Activated CD4-positive, alpha-beta T cell treated with anti-CD3 and anti-CD28 coated beads, Interleukin-2, amount 10 ng/mL, durations not matched to agents 7 days and 5 days (primary cell): ENCODE measurements around the gene TSPEAR. TPM values are rescaled to one million over a fixed set of nuclear protein-coding genes. Genes with fewer than 3 reads are reported as not detected.

Source experiments
- CTCF ChIA-PET: fragments of 350-600 bp; sonication (Branson Sonifier 250); formaldehyde crosslinking; loops from one replicate; lab custom pipeline; 2021; ENCODE audit warnings: antibody characterized with exemption; lab: Charles Lee
- POLR2A ChIA-PET: fragments of 350-600 bp; sonication (Branson Sonifier 250); formaldehyde crosslinking; loops from one replicate; lab custom pipeline; 2021; ENCODE audit warnings: antibody characterized with exemption; lab: Charles Lee
- DNase-seq: peaks from one replicate; pipeline ENCODE4 v3.0.0-alpha.2; 2020
- H3K27ac Mint-ChIP-seq: one replicate; pipeline ENCODE4 v1.8.0; 2021; ENCODE audit warnings: mild to moderate bottlenecking, moderate library complexity, mixed read lengths
- H3K27me3 Mint-ChIP-seq: one replicate; pipeline ENCODE4 v1.8.0; 2021; ENCODE audit warnings: mixed read lengths
- H3K36me3 Mint-ChIP-seq: one replicate; pipeline ENCODE4 v1.8.0; 2021; ENCODE audit warnings: low read depth, mixed read lengths
- H3K4me1 Mint-ChIP-seq: one replicate; pipeline ENCODE4 v1.8.0; 2021; ENCODE audit warnings: mixed read lengths
- H3K4me3 Mint-ChIP-seq: one replicate; pipeline ENCODE4 v1.8.0; 2021; ENCODE audit warnings: mild to moderate bottlenecking, moderate library complexity, mixed read lengths
- H3K9me3 Mint-ChIP-seq: one replicate; pipeline ENCODE4 v1.8.0; 2021; ENCODE audit warnings: mixed read lengths
- total RNA-seq, 2 experiments: library from RNA; stranded (reverse); gene quantifications; one replicate each; pipeline ENCODE4 v1.2.3, GENCODE V29; 2021

Gene TSPEAR
- total RNA-seq, 2 experiments from 2014 or later: not detected

GRCh38 chr21:44724926-44725325 lies 13.6 kb upstream of the TSPEAR start:
- Mint-ChIP-seq H3K4me1 (peaks cover 9% of the 10 kb centered on the region), H3K36me3 (peaks cover 3% of the 10 kb centered on the region), H3K27ac (no peak overlapping the region), H3K9me3 (no peaks in the 10 kb centered on the region), H3K4me3 (no peak overlapping the region), H3K27me3 (peaks cover 31% of the 10 kb centered on the region)
- ChIA-PET POLR2A (no interaction called here), CTCF (no interaction called here)
- no peak for DNase-seq

- ChIA-PET POLR2A (no interaction called here), CTCF (no interaction called here)
- Mint-ChIP-seq H3K9me3 (no peaks in the 10 kb centered on the region), H3K36me3 (peaks cover 3% of the 10 kb centered on the region), H3K4me1 (peaks cover 9% of the 10 kb centered on the region), H3K27me3 (peaks cover 36% of the 10 kb centered on the region), H3K27ac (peak overlapping the region; percentile 42), H3K4me3 (no peak overlapping the region)
- DNase-seq: no peak
Measured at GRCh38 chr21:44724196-44724595, 12.8 kb upstream of the TSPEAR start.

GRCh38 chr21:44723177-44724131 lies 12.1 kb upstream of the TSPEAR start:
- no peak overlapping the region for H3K4me3 Mint-ChIP-seq
- peaks cover 43% of the 10 kb centered on the region for H3K27me3 Mint-ChIP-seq
- H3K4me1 Mint-ChIP-seq: peaks cover 9% of the 10 kb centered on the region
- DNase-seq: no peak
- peaks cover 3% of the 10 kb centered on the region for H3K36me3 Mint-ChIP-seq
- H3K9me3 Mint-ChIP-seq: no peaks in the 10 kb centered on the region
- no peak overlapping the region for H3K27ac Mint-ChIP-seq
- CTCF ChIA-PET: interaction anchor here (1.2 to 1.4 kb wide), 2 partner anchors 10 to 13 kb away, joined by 3 read pairs; no protein-coding TSS in a partner anchor
- POLR2A ChIA-PET: interaction anchor here (0.7 kb wide), 1 partner anchor 429 kb away, joined by 3 read pairs; no protein-coding TSS in a partner anchor

DNA sequence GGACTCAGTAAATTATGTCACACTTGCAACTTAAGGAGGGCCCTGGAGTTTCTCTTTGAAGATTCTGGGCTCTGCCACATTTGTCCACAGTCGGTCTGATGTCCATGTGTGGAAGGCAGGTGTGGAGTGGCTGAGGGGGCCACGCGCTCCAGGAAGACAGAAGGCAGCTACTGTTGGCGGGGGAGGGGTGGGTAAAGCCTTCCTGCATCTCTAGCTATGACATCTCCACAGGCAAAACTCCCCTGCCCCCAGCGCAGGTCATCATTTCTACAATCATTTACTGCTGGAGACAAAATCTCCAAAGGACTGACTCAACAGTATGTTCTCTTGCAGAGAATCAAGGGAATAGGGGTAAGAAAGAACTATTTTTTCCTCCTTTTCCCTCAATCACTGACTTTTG lies 11.4 kb upstream of the TSPEAR start:
- no peak overlapping the region for H3K27ac Mint-ChIP-seq

DNA sequence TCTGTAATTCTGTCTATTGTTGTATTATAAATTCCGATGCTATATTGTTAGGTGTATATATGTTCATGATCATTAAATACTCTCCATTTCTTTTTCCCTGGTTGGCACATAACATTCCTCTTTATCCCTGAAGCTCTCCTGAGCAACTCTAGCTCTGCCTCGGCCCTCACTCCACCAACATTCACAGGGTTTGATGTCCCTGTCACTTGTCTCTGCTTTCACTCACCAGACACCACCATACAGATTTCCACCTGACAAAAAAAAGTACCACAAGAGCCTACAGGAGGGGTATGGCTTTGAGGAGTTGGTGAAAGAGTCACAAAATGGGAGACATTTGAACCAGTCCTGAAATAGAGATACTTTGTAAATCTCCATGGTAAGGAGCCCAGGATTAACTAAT lies 8.8 kb upstream of the TSPEAR start:
- ChIA-PET CTCF (no interaction called here), POLR2A (no interaction called here)
- Mint-ChIP-seq H3K4me3 (no peak overlapping the region), H3K27me3 (peaks cover 57% of the 10 kb centered on the region), H3K36me3 (peaks cover 3% of the 10 kb centered on the region), H3K4me1 (peaks cover 11% of the 10 kb centered on the region), H3K9me3 (peaks cover 3% of the 10 kb centered on the region), H3K27ac (no peak overlapping the region)
- DNase-seq: no peak

More for the DNA sequence above, 11.4 kb upstream of the TSPEAR start:
- Mint-ChIP-seq H3K4me1 (peaks cover 9% of the 10 kb centered on the region), H3K27me3 (peaks cover 49% of the 10 kb centered on the region), H3K4me3 (no peak overlapping the region), H3K9me3 (no peaks in the 10 kb centered on the region), H3K36me3 (peaks cover 3% of the 10 kb centered on the region)
- CTCF ChIA-PET: interaction anchor here (0.8 to 1.4 kb wide), 3 partner anchors 11 to 21 kb away, joined by 3 to 5 read pairs (median 3); no protein-coding TSS in a partner anchor
- POLR2A ChIA-PET: no interaction called here
- no peak for DNase-seq

GRCh38 chr21:44718571-44718970 lies 7.2 kb upstream of the TSPEAR start:
- ChIA-PET POLR2A (no interaction called here), CTCF (no interaction called here)

DNA sequence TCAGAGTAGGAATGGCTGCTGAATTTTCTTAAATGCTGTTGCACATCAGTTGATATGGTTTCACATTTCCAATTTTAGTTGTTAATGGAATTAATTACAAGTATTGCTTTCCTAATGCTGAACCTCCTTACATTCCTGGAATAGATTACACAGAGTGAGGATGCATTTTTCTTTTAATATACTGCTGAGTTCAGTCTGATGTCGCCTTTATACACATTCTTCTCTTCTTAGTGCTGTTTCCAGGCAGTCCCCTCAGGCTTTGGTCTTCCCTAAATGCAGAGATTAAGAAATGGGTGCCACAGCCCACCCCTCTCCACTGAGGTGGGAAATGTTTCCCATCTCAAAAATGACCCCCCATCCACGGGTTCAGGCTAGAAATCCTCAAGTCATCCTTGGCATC lies 6.7 kb upstream of the TSPEAR start:
- CTCF ChIA-PET: no interaction called here

More at GRCh38 chr21:44718571-44718970, 7.2 kb upstream of the TSPEAR start:
- peaks cover 64% of the 10 kb centered on the region for H3K27me3 Mint-ChIP-seq
- H3K4me3 Mint-ChIP-seq: no peak overlapping the region
- no peak overlapping the region for H3K27ac Mint-ChIP-seq
- peaks cover 3% of the 10 kb centered on the region for H3K36me3 Mint-ChIP-seq
- H3K9me3 Mint-ChIP-seq: peaks cover 3% of the 10 kb centered on the region
- DNase-seq: no peak
- H3K4me1 Mint-ChIP-seq: peaks cover 14% of the 10 kb centered on the region

DNA sequence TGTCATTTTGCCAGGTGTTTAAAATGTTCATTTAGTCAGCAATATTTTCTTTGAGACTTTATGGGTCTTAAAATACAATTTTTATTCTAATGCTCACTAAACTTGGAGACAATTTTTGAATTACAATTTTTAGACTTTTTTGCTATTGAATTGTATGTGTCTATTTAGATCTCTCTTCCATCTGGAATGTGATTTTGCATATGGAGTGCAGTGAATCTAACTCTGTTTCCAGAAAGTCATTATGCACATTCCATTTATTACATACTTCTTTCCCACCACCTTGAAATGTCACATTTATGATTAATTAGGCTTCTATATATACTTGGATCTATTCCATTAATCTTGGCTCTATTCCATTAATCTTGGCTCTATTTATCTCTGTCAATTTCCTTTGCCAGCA lies 5.6 kb upstream of the TSPEAR start:
- no peaks in the 10 kb centered on the region for H3K36me3 Mint-ChIP-seq
- H3K4me1 Mint-ChIP-seq: peaks cover 8% of the 10 kb centered on the region
- H3K4me3 Mint-ChIP-seq: no peak overlapping the region
- POLR2A ChIA-PET: no interaction called here
- H3K27me3 Mint-ChIP-seq: peaks cover 68% of the 10 kb centered on the region
- H3K27ac Mint-ChIP-seq: no peak overlapping the region
- CTCF ChIA-PET: no interaction called here
- H3K9me3 Mint-ChIP-seq: peaks cover 3% of the 10 kb centered on the region
- no peak for DNase-seq

More for the DNA sequence above, 6.7 kb upstream of the TSPEAR start:
- Mint-ChIP-seq H3K27ac (no peak overlapping the region), H3K36me3 (peaks cover 3% of the 10 kb centered on the region), H3K27me3 (peaks cover 66% of the 10 kb centered on the region), H3K9me3 (peaks cover 3% of the 10 kb centered on the region), H3K4me1 (peaks cover 11% of the 10 kb centered on the region), H3K4me3 (no peak overlapping the region)
- POLR2A ChIA-PET: no interaction called here
- DNase-seq: no peak

- CTCF ChIA-PET: no interaction called here
- peaks cover 76% of the 10 kb centered on the region for H3K27me3 Mint-ChIP-seq
Measured at GRCh38 chr21:44714905-44715304, 3.5 kb upstream of the TSPEAR start.

DNA sequence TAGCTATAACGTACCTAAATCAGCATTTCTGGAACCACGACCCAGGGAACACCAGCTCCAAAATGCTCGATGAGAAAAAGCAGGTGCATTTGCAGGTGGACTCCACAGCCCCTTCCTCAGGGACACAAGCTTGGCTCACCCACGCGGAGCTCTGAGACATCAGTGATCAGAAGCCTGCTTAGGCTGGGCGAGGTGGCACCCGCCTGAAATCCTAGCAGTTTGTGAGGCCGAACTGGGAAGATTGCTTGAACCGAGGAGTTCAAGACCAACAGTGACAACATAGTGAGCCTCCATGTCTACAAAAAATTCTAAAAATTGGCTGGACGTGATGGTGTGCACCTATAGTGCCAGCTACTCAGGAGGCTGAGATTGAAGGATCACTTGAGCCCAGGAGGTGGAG lies 2.5 kb upstream of the TSPEAR start:
- CTCF ChIA-PET: interaction anchor here (1.4 kb wide), 1 partner anchor 87 kb away, joined by 3 read pairs; the partner anchor contains the start of gene KRTAP10-9
- POLR2A ChIA-PET: no interaction called here
- H3K9me3 Mint-ChIP-seq: peaks cover 3% of the 10 kb centered on the region

More at GRCh38 chr21:44714905-44715304, 3.5 kb upstream of the TSPEAR start:
- Mint-ChIP-seq H3K9me3 (peaks cover 3% of the 10 kb centered on the region), H3K4me1 (peaks cover 12% of the 10 kb centered on the region), H3K27ac (no peak overlapping the region), H3K36me3 (no peaks in the 10 kb centered on the region), H3K4me3 (no peak overlapping the region)
- POLR2A ChIA-PET: no interaction called here
- no peak for DNase-seq

DNA sequence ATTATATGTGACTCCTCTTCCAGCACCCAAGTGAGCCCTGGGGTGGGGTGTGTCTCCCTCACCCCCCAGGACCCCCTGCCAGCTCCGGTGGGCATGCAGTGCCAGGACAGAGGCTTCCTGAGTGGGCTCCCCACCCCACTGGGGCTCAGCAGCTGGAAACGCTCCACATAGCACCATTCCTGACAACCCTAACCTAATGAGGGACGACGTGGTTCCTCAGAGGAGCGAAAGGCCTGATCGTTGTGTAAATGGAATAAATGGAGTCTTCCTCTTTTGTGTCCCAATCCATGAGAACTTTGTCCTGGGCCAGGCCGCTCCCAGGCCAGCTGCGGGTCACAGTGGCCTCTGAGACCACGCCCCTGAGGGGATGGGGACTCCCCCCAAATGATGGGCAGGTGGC lies 1.8 kb upstream of the TSPEAR start:
- no peaks in the 10 kb centered on the region for H3K36me3 Mint-ChIP-seq
- ChIA-PET POLR2A (no interaction called here), CTCF (interaction anchor here (1.4 kb wide), 1 partner anchor 86 kb away, joined by 3 read pairs; the partner anchor contains the start of gene KRTAP10-9)
- DNase-seq: no peak
- H3K4me1 Mint-ChIP-seq: peaks cover 16% of the 10 kb centered on the region
- no peak overlapping the region for H3K27ac Mint-ChIP-seq
- H3K27me3 Mint-ChIP-seq: peaks cover 78% of the 10 kb centered on the region
- peaks cover 3% of the 10 kb centered on the region for H3K9me3 Mint-ChIP-seq
- H3K4me3 Mint-ChIP-seq: no peak overlapping the region

More for the DNA sequence above, 2.5 kb upstream of the TSPEAR start:
- DNase-seq: no peak
- H3K27me3 Mint-ChIP-seq: peaks cover 78% of the 10 kb centered on the region
- no peak overlapping the region for H3K4me3 Mint-ChIP-seq
- peak overlapping the region; percentile 9 for H3K27ac Mint-ChIP-seq
- H3K4me1 Mint-ChIP-seq: peaks cover 16% of the 10 kb centered on the region
- H3K36me3 Mint-ChIP-seq: no peaks in the 10 kb centered on the region

DNA sequence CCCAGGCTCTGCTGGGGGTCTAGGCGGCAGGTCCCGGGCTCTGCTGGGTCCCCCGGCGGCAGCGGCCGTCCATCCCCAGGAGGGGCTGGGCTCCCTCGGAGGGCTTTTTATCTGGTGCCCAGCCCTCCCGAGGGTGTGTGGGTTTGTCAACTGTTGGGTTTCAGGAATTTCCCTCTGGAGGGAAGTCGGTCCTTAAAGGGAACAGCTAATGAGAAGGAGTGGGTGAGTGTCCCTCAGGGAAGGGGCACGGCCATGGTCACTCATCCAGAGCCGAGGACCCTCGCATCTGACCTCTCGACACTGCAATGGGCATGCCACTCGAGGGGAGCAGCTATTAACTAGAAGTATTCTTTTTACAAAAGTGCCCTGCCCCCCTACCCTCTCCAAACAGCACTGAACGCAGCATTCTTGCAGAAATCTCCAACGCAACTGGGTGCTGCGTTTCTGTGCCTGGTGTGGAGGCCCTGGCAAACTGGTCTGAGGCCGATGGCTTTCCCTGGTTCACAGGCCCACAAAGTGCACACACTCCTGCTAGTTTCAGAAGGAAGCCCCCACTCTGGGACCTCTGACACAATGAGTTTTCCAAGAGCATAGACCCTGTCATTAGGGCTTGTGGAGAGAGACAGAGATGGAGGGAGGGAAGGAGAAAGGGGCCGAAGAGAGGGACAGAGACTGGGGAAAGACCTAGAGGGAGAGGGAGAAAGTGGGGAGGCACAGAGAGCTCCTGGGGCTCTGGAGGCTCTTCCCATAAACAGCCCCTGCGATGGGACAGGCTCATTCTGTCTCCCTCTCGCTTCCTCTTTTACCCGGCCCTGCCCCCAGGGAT lies 1.0 kb upstream of the TSPEAR start:
- DNase-seq: no peak
- Mint-ChIP-seq H3K4me3 (no peak overlapping the region), H3K36me3 (no peaks in the 10 kb centered on the region), H3K27ac (no peak overlapping the region), H3K4me1 (peaks cover 16% of the 10 kb centered on the region), H3K27me3 (peaks cover 82% of the 10 kb centered on the region), H3K9me3 (peaks cover 3% of the 10 kb centered on the region)
- CTCF ChIA-PET: no interaction called here
- POLR2A ChIA-PET: no interaction called here
